Activated naive CD4-positive, alpha-beta T cell treated with anti-CD3 and anti-CD28 coated beads, Interleukin-2, amount 50 U/mL, for 72 hours (primary cell): ENCODE measurements around the gene SEPTIN1. TPM values are rescaled to one million over a fixed set of nuclear protein-coding genes. Genes with fewer than 3 reads are reported as not detected.
"Not testable (repeated sequence)": the region's sequence is repeated elsewhere in the genome, so short reads cannot be mapped to it uniquely, and the experiment has no call there.

ENCODE experiments used
- ATAC-seq, 2 donors: fragments of 150-1000 bp; cut with Tn5 transposase; 2 replicates each; pipeline ENCODE4 v1.10.0; 2021; ENCODE audit warnings: mild to moderate bottlenecking in 2 of 2, moderate library complexity in 2 of 2
- DNase-seq, 2 donors: peaks; one replicate each; pipeline ENCODE4 v3.0.0; 2021 to 2022; ENCODE audit warnings: low spot score in 2 of 2
- H3K27ac Mint-ChIP-seq, 2 donors: one replicate each; pipeline ENCODE4 v1.8.0; 2022; ENCODE audit warnings: mild to moderate bottlenecking in 2 of 2, mixed read lengths in 2 of 2
- H3K36me3 Mint-ChIP-seq, 2 donors: one replicate each; pipeline ENCODE4 v1.8.0; 2022; ENCODE audit warnings: mixed read lengths in 2 of 2
- H3K9me3 Mint-ChIP-seq, 2 donors: one replicate each; pipeline ENCODE4 v1.8.0; 2022; ENCODE audit warnings: mixed read lengths in 2 of 2
- total RNA-seq, 2 donors: library from RNA; stranded (reverse); gene quantifications; one replicate each; pipeline ENCODE4 v1.2.3, GENCODE V29; 2022

SEPTIN1 gene
- total RNA-seq, 2 donors from 2014 or later = 161 to 208 TPM

GRCh38 chr16:30346286-30346685 is 36.1 kb downstream of the SEPTIN1 start:
- no peak for ATAC-seq
- Mint-ChIP-seq H3K9me3 (no peaks in the 10 kb centered on the region), H3K27ac (no peak overlapping the region), H3K36me3 (peaks cover 5 to 7% of the 10 kb centered on the region in 2 donors)
- DNase-seq = no peak

- H3K36me3 Mint-ChIP-seq, H3K9me3 Mint-ChIP-seq, H3K27ac Mint-ChIP-seq, ATAC-seq, DNase-seq: not testable (repeated sequence)
Observed at GRCh38 chr16:30343491-30343820, 38.9 kb downstream of the SEPTIN1 start.

- Mint-ChIP-seq H3K36me3 (peaks cover 0 to 5% of the 10 kb centered on the region in 2 donors), H3K27ac (no peak overlapping the region), H3K9me3 (no peaks in the 10 kb centered on the region)
- ATAC-seq (no peak), DNase-seq (no peak)
Observed at GRCh38 chr16:30342751-30343490, 39.4 kb downstream of the SEPTIN1 start.

- peak in 1 of 2 donors; percentile 22 for ATAC-seq
- not testable (repeated sequence) for H3K9me3 Mint-ChIP-seq, H3K36me3 Mint-ChIP-seq, DNase-seq
- H3K27ac Mint-ChIP-seq = peak overlapping the region in 1 of 2 donors; percentile 65
Observed at GRCh38 chr16:30341971-30342370, 40.4 kb downstream of the SEPTIN1 start.

- no peak for DNase-seq
- H3K27ac Mint-ChIP-seq = no peak overlapping the region
- no peaks in the 10 kb centered on the region for H3K9me3 Mint-ChIP-seq
- ATAC-seq = peak in 1 of 2 donors; percentile 20
- H3K36me3 Mint-ChIP-seq = peaks cover 0 to 5% of the 10 kb centered on the region in 2 donors
Observed at GRCh38 chr16:30340621-30341020, 41.7 kb downstream of the SEPTIN1 start.

- ATAC-seq, DNase-seq, H3K9me3 Mint-ChIP-seq, H3K36me3 Mint-ChIP-seq: not testable (repeated sequence)
- H3K27ac Mint-ChIP-seq = peak overlapping the region in 1 of 2 donors; percentile 32
Observed at GRCh38 chr16:30338715-30339114, 43.6 kb downstream of the SEPTIN1 start.

- not testable (repeated sequence) for ATAC-seq, DNase-seq, H3K36me3 Mint-ChIP-seq, H3K9me3 Mint-ChIP-seq
- peak overlapping the region in 1 of 2 donors; percentile 67 for H3K27ac Mint-ChIP-seq
Observed at GRCh38 chr16:30337964-30338357, 44.4 kb downstream of the SEPTIN1 start.

GRCh38 chr16:30335598-30336474 is 46.5 kb downstream of the SEPTIN1 start:
- ATAC-seq (peak; percentile 4 to 62), DNase-seq (peak in 1 of 2 donors; percentile 13)
- Mint-ChIP-seq H3K36me3 (peaks cover 0 to 5% of the 10 kb centered on the region in 2 donors), H3K9me3 (no peaks in the 10 kb centered on the region), H3K27ac (peak overlapping the region; percentile 87 to 89)

- H3K27ac Mint-ChIP-seq = peak overlapping the region; percentile 87 to 89
- not testable (repeated sequence) for H3K9me3 Mint-ChIP-seq, H3K36me3 Mint-ChIP-seq
- DNase-seq = peak; percentile 84 to 85
- ATAC-seq = peak; percentile 80 to 81
Observed at GRCh38 chr16:30335028-30335597, 47.2 kb downstream of the SEPTIN1 start.

- H3K9me3 Mint-ChIP-seq, H3K36me3 Mint-ChIP-seq: not testable (repeated sequence)
- peak; percentile 79 to 91 for DNase-seq
- H3K27ac Mint-ChIP-seq = peak overlapping the region; percentile 56 to 87
- ATAC-seq = peak; percentile 81 to 94
Observed at GRCh38 chr16:30334473-30334989, 47.8 kb downstream of the SEPTIN1 start.

Other genes with a start within 250 kb of the SEPTIN1 start
- gene CORO1A, start 199.0 kb downstream of the SEPTIN1 start, total RNA-seq = 1,000 to 10,000 TPM in 1 of 2 donors, 100 to 1,000 TPM in 1; 672 to 1,124 TPM
- gene BOLA2B, start 188.9 kb downstream of the SEPTIN1 start, total RNA-seq = 100 to 1,000 TPM; 158 to 173 TPM
- gene SLX1A, start 188.7 kb downstream of the SEPTIN1 start, total RNA-seq = 10 to 100 TPM; 46.4 to 84.7 TPM
- 10 to 100 TPM; 18.0 to 31.9 TPM for gene SULT1A3, start 183.3 kb downstream of the SEPTIN1 start, total RNA-seq
- 10 to 100 TPM; 16.4 to 23.5 TPM for gene NPIPB13, start 134.1 kb downstream of the SEPTIN1 start, total RNA-seq
- 10 to 100 TPM; 57.3 to 64.4 TPM for gene CD2BP2, start 27.3 kb downstream of the SEPTIN1 start, total RNA-seq
- 10 to 100 TPM; 52.5 to 69.5 TPM for gene TBC1D10B, start 12.1 kb downstream of the SEPTIN1 start, total RNA-seq
- 1 to 10 TPM in 1 of 2 donors, under 1 TPM in 1; 0.97 to 1.2 TPM for gene MYL11, start 7.8 kb downstream of the SEPTIN1 start, total RNA-seq
- gene ZNF48, start 12.9 kb upstream of the SEPTIN1 start, total RNA-seq = 10 to 100 TPM in 1 of 2 donors, 1 to 10 TPM in 1; 7.6 to 10.9 TPM
- gene ZNF771, start 25.0 kb upstream of the SEPTIN1 start, total RNA-seq = 1 to 10 TPM; 4.4 to 7.9 TPM
- 100 to 1,000 TPM in 1 of 2 donors, 10 to 100 TPM in 1; 53.1 to 113 TPM for gene DCTPP1, start 47.5 kb upstream of the SEPTIN1 start, total RNA-seq
- 10 to 100 TPM; 54.8 to 62.7 TPM for gene SEPHS2, start 63.3 kb upstream of the SEPTIN1 start, total RNA-seq
- 100 to 1,000 TPM; 297 to 390 TPM for gene ITGAL, start 90.2 kb upstream of the SEPTIN1 start, total RNA-seq
- gene ZNF768, start 144.0 kb upstream of the SEPTIN1 start, total RNA-seq = 1 to 10 TPM; 2.3 to 9.3 TPM
- 1 to 10 TPM; 4.5 to 8.2 TPM for gene ZNF747, start 152.3 kb upstream of the SEPTIN1 start, total RNA-seq
- 10 to 100 TPM; 11.1 to 11.6 TPM for gene ZNF764, start 175.8 kb upstream of the SEPTIN1 start, total RNA-seq
- 1 to 10 TPM; 7.2 TPM for gene ZNF688, start 189.2 kb upstream of the SEPTIN1 start, total RNA-seq
- 10 to 100 TPM; 10.8 to 22.1 TPM for gene ZNF785, start 203.1 kb upstream of the SEPTIN1 start, total RNA-seq
- gene ZNF689, start 227.8 kb upstream of the SEPTIN1 start, total RNA-seq = 10 to 100 TPM; 11.6 to 13.7 TPM